Neural progenitor cell (in vitro differentiated cells): ENCODE data around the gene RERE. TPM values are rescaled to one million over a fixed set of nuclear protein-coding genes. Genes with fewer than 3 reads are reported as not detected.

Experiments used
- DNase-seq: peaks from one replicate; pipeline ENCODE4 v3.0.0-alpha.2; 2016; ENCODE audit warnings: low spot score
- H2AFZ ChIP-seq: fragments of 200-600 bp; sonication (generic); replicated peaks from 2 replicates; pipeline ENCODE4 v1.6.1; 2016; ENCODE audit warnings: antibody characterized with exemption
- H3F3A ChIP-seq: fragments of 200-600 bp; sonication (generic); 2 replicates; pipeline ENCODE4 v1.6.1; 2016; ENCODE audit warnings: antibody characterized with exemption, low read depth
- H3K27ac ChIP-seq: fragments of 200-600 bp; sonication (generic); 2 replicates; pipeline ENCODE4 v1.5.1; 2016; ENCODE audit warnings: mild to moderate bottlenecking
- H3K27me3 ChIP-seq: fragments of 200-600 bp; sonication (generic); 2 replicates; pipeline ENCODE4 v1.6.1; 2016; ENCODE audit warnings: mild to moderate bottlenecking, moderate library complexity
- H3K36me3 ChIP-seq: fragments of 200-600 bp; sonication (generic); 2 replicates; pipeline ENCODE4 v1.5.1; 2016
- H3K4me1 ChIP-seq: fragments of 200-600 bp; sonication (generic); 2 replicates; pipeline ENCODE4 v1.6.1; 2016; ENCODE audit warnings: mixed run types
- H3K4me2 ChIP-seq: fragments of 200-600 bp; sonication (generic); 2 replicates; pipeline ENCODE4 v1.6.1; 2016
- H3K4me3 ChIP-seq: fragments of 200-600 bp; sonication (generic); 2 replicates; pipeline ENCODE4 v1.5.1; 2016
- H3K79me2 ChIP-seq: fragments of 200-600 bp; sonication (generic); 2 replicates; pipeline ENCODE4 v1.6.1; 2016; ENCODE audit warnings: low read depth
- H3K9ac ChIP-seq: fragments of 200-600 bp; sonication (generic); 2 replicates; pipeline ENCODE4 v1.6.1; 2016
- H3K9me3 ChIP-seq: fragments of 200-600 bp; sonication (generic); 2 replicates; pipeline ENCODE4 v1.5.1; 2016; ENCODE audit warnings: low read depth
- H4K20me1 ChIP-seq: fragments of 200-600 bp; sonication (generic); 2 replicates; pipeline ENCODE4 v1.6.1; 2016; ENCODE audit warnings: low read depth
- H3K27ac Mint-ChIP-seq: 3 replicates; pipeline ENCODE4 v1.8.0; 2021; ENCODE audit warnings: mixed read lengths
- H3K27me3 Mint-ChIP-seq: 2 replicates; pipeline ENCODE4 v1.8.0; 2022; ENCODE audit warnings: low read depth, mild to moderate bottlenecking, inconsistent platforms, moderate library complexity, mixed read lengths; ENCODE audit not compliant: insufficient read depth
- H3K36me3 Mint-ChIP-seq: 3 replicates; pipeline ENCODE4 v1.8.0; 2021; ENCODE audit warnings: mixed read lengths
- H3K4me1 Mint-ChIP-seq: 3 replicates; pipeline ENCODE4 v1.8.0; 2021; ENCODE audit warnings: mixed read lengths
- H3K4me3 Mint-ChIP-seq: 3 replicates; pipeline ENCODE4 v1.8.0; 2021; ENCODE audit warnings: mild to moderate bottlenecking, moderate library complexity, mixed read lengths
- H3K9me3 Mint-ChIP-seq: 3 replicates; pipeline ENCODE4 v1.8.0; 2020; ENCODE audit warnings: mixed read lengths
- CTCF ChIP-seq: fragments of 200-600 bp; sonication (generic); IDR thresholded peaks from 2 replicates; pipeline ENCODE4 v1.5.1; 2017; ENCODE audit warnings: antibody characterized with exemption, mild to moderate bottlenecking
- EZH2 ChIP-seq: fragments of 200-600 bp; sonication (generic); IDR thresholded peaks from 2 replicates; pipeline ENCODE4 v1.6.1; 2017; ENCODE audit warnings: antibody characterized with exemption, mild to moderate bottlenecking, moderate library complexity
- EZH2phosphoT487 ChIP-seq: fragments of 200-600 bp; sonication (generic); IDR thresholded peaks from 2 replicates; pipeline ENCODE4 v1.6.1; 2017; ENCODE audit warnings: antibody characterized with exemption
- total RNA-seq: library from RNA; depleted of rRNA; stranded (reverse); fragments of >200 nt; gene quantifications from 2 replicates; pipeline ENCODE4 v1.2.3, GENCODE V29; 2015; ENCODE audit warnings: low replicate concordance

The RERE gene
- total RNA-seq, 1 donor from 2014 or later, result 29.8 TPM

GRCh38 chr1:8631163-8631562 is 186.3 kb downstream of the RERE start:
- H3K27ac ChIP-seq, result no peak overlapping the region
- no peak overlapping the region for H2AFZ ChIP-seq
- peaks cover 62% of the 10 kb centered on the region for H3K4me1 Mint-ChIP-seq
- H3K27me3 Mint-ChIP-seq, result peaks cover 2% of the 10 kb centered on the region
- no peak overlapping the region for H3K4me3 ChIP-seq
- H3K4me1 ChIP-seq, result peaks cover 48% of the 10 kb centered on the region
- H3K27me3 ChIP-seq, result no peaks in the 10 kb centered on the region
- no peak overlapping the region for H3K9ac ChIP-seq
- no peaks in the 10 kb centered on the region for H3K9me3 ChIP-seq
- peaks cover 99% of the 10 kb centered on the region for H4K20me1 ChIP-seq
- no peaks in the 10 kb centered on the region for H3K36me3 Mint-ChIP-seq
- no peaks in the 10 kb centered on the region for H3K36me3 ChIP-seq
- H3K4me2 ChIP-seq, result no peak overlapping the region
- DNase-seq, result no peak
- no peaks in the 10 kb centered on the region for H3F3A ChIP-seq
- H3K27ac Mint-ChIP-seq, result no peak overlapping the region
- no peaks in the 10 kb centered on the region for H3K9me3 Mint-ChIP-seq
- TF ChIP-seq EZH2phosphoT487 (no peak), EZH2 (no peak), CTCF (no peak)
- peaks cover 100% of the 10 kb centered on the region for H3K79me2 ChIP-seq
- H3K4me3 Mint-ChIP-seq, result no peak overlapping the region

GRCh38 chr1:8629241-8630091 is 188.0 kb downstream of the RERE start:
- H3K4me3 Mint-ChIP-seq, result no peak overlapping the region
- no peak overlapping the region for H3K27ac ChIP-seq
- TF ChIP-seq EZH2, result no peak
- TF ChIP-seq CTCF, result no peak
- TF ChIP-seq EZH2phosphoT487, result no peak
- peaks cover 100% of the 10 kb centered on the region for H3K79me2 ChIP-seq
- H3K4me1 Mint-ChIP-seq, result peaks cover 73% of the 10 kb centered on the region
- H3K36me3 ChIP-seq, result no peaks in the 10 kb centered on the region
- H3K27me3 ChIP-seq, result no peaks in the 10 kb centered on the region
- H3K27ac Mint-ChIP-seq, result no peak overlapping the region
- H3K4me2 ChIP-seq, result peak overlapping the region; percentile 7
- no peak overlapping the region for H3K9ac ChIP-seq
- H3K4me1 ChIP-seq, result peaks cover 48% of the 10 kb centered on the region
- H3K27me3 Mint-ChIP-seq, result peaks cover 2% of the 10 kb centered on the region
- no peaks in the 10 kb centered on the region for H3K9me3 Mint-ChIP-seq
- H3K4me3 ChIP-seq, result no peak overlapping the region
- no peak for DNase-seq
- no peaks in the 10 kb centered on the region for H3K36me3 Mint-ChIP-seq
- no peak overlapping the region for H2AFZ ChIP-seq
- no peaks in the 10 kb centered on the region for H3K9me3 ChIP-seq
- peaks cover 100% of the 10 kb centered on the region for H4K20me1 ChIP-seq
- H3F3A ChIP-seq, result no peaks in the 10 kb centered on the region

GRCh38 chr1:8628606-8629005 is 188.8 kb downstream of the RERE start:
- Histone ChIP-seq H3K4me2 (no peak overlapping the region), H3K27me3 (no peaks in the 10 kb centered on the region), H3K4me1 (peaks cover 50% of the 10 kb centered on the region), H3K27ac (no peak overlapping the region), H3K4me3 (no peak overlapping the region), H3K9ac (no peak overlapping the region), H3F3A (no peaks in the 10 kb centered on the region), H4K20me1 (peaks cover 99% of the 10 kb centered on the region), H2AFZ (no peak overlapping the region), H3K36me3 (no peaks in the 10 kb centered on the region), H3K79me2 (peaks cover 99% of the 10 kb centered on the region), H3K9me3 (no peaks in the 10 kb centered on the region)
- no peak overlapping the region for H3K4me3 Mint-ChIP-seq
- TF ChIP-seq EZH2phosphoT487, result no peak
- no peak for DNase-seq
- no peak overlapping the region for H3K27ac Mint-ChIP-seq
- H3K9me3 Mint-ChIP-seq, result no peaks in the 10 kb centered on the region
- H3K27me3 Mint-ChIP-seq, result peaks cover 2% of the 10 kb centered on the region
- peaks cover 3% of the 10 kb centered on the region for H3K36me3 Mint-ChIP-seq
- H3K4me1 Mint-ChIP-seq, result peaks cover 74% of the 10 kb centered on the region

GRCh38 chr1:8627728-8628127 is 189.7 kb downstream of the RERE start:
- TF ChIP-seq EZH2, result no peak
- no peak for TF ChIP-seq EZH2phosphoT487
- TF ChIP-seq CTCF, result no peak
- H3K4me1 Mint-ChIP-seq, result peaks cover 76% of the 10 kb centered on the region
- no peaks in the 10 kb centered on the region for H3K9me3 Mint-ChIP-seq
- Histone ChIP-seq H3F3A (peaks cover 4% of the 10 kb centered on the region), H3K9ac (no peak overlapping the region), H3K4me2 (no peak overlapping the region), H2AFZ (no peak overlapping the region), H4K20me1 (peaks cover 99% of the 10 kb centered on the region), H3K36me3 (no peaks in the 10 kb centered on the region), H3K4me1 (peaks cover 48% of the 10 kb centered on the region), H3K27me3 (no peaks in the 10 kb centered on the region), H3K27ac (no peak overlapping the region), H3K9me3 (no peaks in the 10 kb centered on the region), H3K79me2 (peaks cover 95% of the 10 kb centered on the region), H3K4me3 (no peak overlapping the region)
- no peak overlapping the region for H3K27ac Mint-ChIP-seq
- no peak overlapping the region for H3K4me3 Mint-ChIP-seq
- H3K36me3 Mint-ChIP-seq, result peaks cover 4% of the 10 kb centered on the region
- H3K27me3 Mint-ChIP-seq, result peaks cover 2% of the 10 kb centered on the region
- DNase-seq, result no peak
